IMR-90 (cell line): ENCODE results near the gene RTN4RL2.

Experiments used
- CTCF ChIP-seq: conservative IDR thresholded peaks from 2 replicates; pipeline ENCODE4 v1.5.1; 2012; ENCODE audit warnings: mild to moderate bottlenecking, low read depth, low read length, improper control_type of control experiment
- MAZ ChIP-seq: IDR thresholded peaks from 2 replicates; pipeline ENCODE4 v1.6.1; 2012; ENCODE audit warnings: low read depth, mild to moderate bottlenecking, low read length, improper control_type of control experiment, moderate library complexity, borderline replicate concordance
- POLR2A ChIP-seq: IDR thresholded peaks from 2 replicates; pipeline ENCODE4 v1.6.1; 2012; ENCODE audit warnings: mild to moderate bottlenecking, low read depth, low read length
- RCOR1 ChIP-seq: IDR thresholded peaks from 2 replicates; pipeline ENCODE4 v1.6.1; 2012; ENCODE audit warnings: mild to moderate bottlenecking, low read length, improper control_type of control experiment; ENCODE audit not compliant: insufficient replicate concordance
- USF2 ChIP-seq: fragments of 150-350 bp; IDR thresholded peaks from 2 replicates; pipeline ENCODE4 v1.6.1; 2017; ENCODE audit warnings: mild to moderate bottlenecking, antibody characterized with exemption, low read length, low read depth

GRCh38 chr11:57502870-57503269, 42.5 kb downstream of the RTN4RL2 start:
- TF ChIP-seq CTCF (no peak), POLR2A (no peak), MAZ (no peak), USF2 (no peak), RCOR1 (no peak)
